Right lobe of liver (tissue), 6 donors: Measurements from ENCODE around the gene CEP20. TPM values are rescaled to one million over a fixed set of nuclear protein-coding genes. Genes with fewer than 3 reads are reported as not detected.
A peak's percentile ranks its signal among the peaks of the same experiment; 100 is the strongest.

ENCODE experiments used
- ATAC-seq, 4 donors: fragments of 200-7000 bp; cut with Tn5 transposase; one replicate each; pipeline ENCODE4 v1.9.1; 2020; ENCODE audit warnings: mild to moderate bottlenecking in 4 of 4, moderate library complexity in 4 of 4
- DNase-seq, 3 donors: peaks; one replicate each; pipeline ENCODE4 v3.0.0-alpha.2; 2020
- H3K27ac ChIP-seq, 3 donors: fragments of 200-600 bp; one replicate each; pipeline ENCODE4 v1.8.0; 2022
- H3K27me3 ChIP-seq, 2 donors: fragments of 200-600 bp; one replicate each; pipeline ENCODE4 v1.8.0; 2022
- H3K36me3 ChIP-seq, 4 donors: fragments of 200-600 bp; sonication (generic) in 1 of 4; one replicate each; pipeline versions ENCODE4 v1.5.1 to v1.8.0; 2017 to 2022; ENCODE audit warnings: control low read depth in 1 of 4
- H3K4me1 ChIP-seq, 4 donors: fragments of 200-600 bp; sonication (generic) in 1 of 4; one replicate each; pipeline versions ENCODE4 v1.5.1 to v1.8.0; 2017 to 2022; ENCODE audit warnings: control low read depth in 1 of 4
- H3K4me3 ChIP-seq, 3 donors: fragments of 200-600 bp; one replicate each; pipeline ENCODE4 v1.8.0; 2022
- H3K9me3 ChIP-seq, 4 donors: fragments of 200-600 bp; sonication (generic) in 1 of 4; one replicate each; pipeline versions ENCODE4 v1.5.1 to v1.8.0; 2017 to 2022; ENCODE audit warnings: control low read depth in 1 of 4
- CTCF ChIP-seq, 4 donors: fragments of 200-600 bp in 3 of 4; fragments of 450-650 bp in 1 of 4; IDR thresholded peaks; one replicate each; pipeline versions ENCODE4 v1.5.1 to v1.8.0; 2016 to 2022; ENCODE audit warnings: antibody characterized with exemption in 4 of 4, mild to moderate bottlenecking in 2 of 4
- POLR2A ChIP-seq: fragments of 450-650 bp; IDR thresholded peaks from one replicate; pipeline ENCODE4 v1.6.1; 2017; ENCODE audit warnings: antibody characterized with exemption, mild to moderate bottlenecking
- WGBS: methylation state at CpG from one replicate; pipeline ENCODE4 v1.1.6; 2018; ENCODE audit warnings: low coverage, low lambda C conversion rate; ENCODE audit not compliant: insufficient coverage; ENCODE audit errors: missing lambda C conversion rate; 5-methylcytosine and 5-hydroxymethylcytosine counted together
- intact Hi-C, 2 donors: fragments of 100-400 bp; cut with DNase I; formaldehyde crosslinking; loops; one replicate each; pipeline versions ENCODE4 v1.11.2 to v1.14.1; 2022
- total RNA-seq, 6 experiments: library from RNA; depleted of rRNA in 2 of 6; stranded (reverse); fragments of >200 nt in 2 of 6; fragmentation: NEBNext Ultra II Directional in 3 of 6; extraction: Animal tissue kit (Norgen Biotek cat#: 25700) in 3 of 6; gene quantifications; one replicate each; pipeline versions ENCODE4 v1.1.0 to v1.2.4, GENCODE V29; 2016 to 2023
- donor health status: DM: no; HTN: yes; CAD: no.
- donor health status: DM: no; HTN: no; CAD: no.
- donor health status: DM: no; HTN: no; CAD: no.
- donor health status: DM: no; HTN: yes; CAD: no.
- donor health status: DM: no; HTN: yes; CAD: no.

CEP20 gene
- total RNA-seq, 6 experiments from 2014 or later: 13.3 to 28.3 (median 18.3) TPM

GRCh38 chr16:15880434-15881308 is 7.7 kb downstream of the CEP20 start:
- H3K36me3 ChIP-seq: peaks cover 0 to 16% (median 2%) of the 10 kb centered on the region in 4 donors
- peaks cover 0 to 6% (median 0%) of the 10 kb centered on the region in 4 donors for H3K4me1 ChIP-seq
- TF ChIP-seq CTCF (IDR thresholded peaks at IDR 0.05): no peak
- TF ChIP-seq POLR2A: no peak
- no peak overlapping the region for H3K27ac ChIP-seq
- intact Hi-C loops: no loop called here
- no peaks in the 10 kb centered on the region for H3K9me3 ChIP-seq
- WGBS: 71% methylated on average over 3 of the region's 5 CpGs
- no peak for DNase-seq
- no peak overlapping the region for H3K4me3 ChIP-seq
- no peaks in the 10 kb centered on the region for H3K27me3 ChIP-seq
- ATAC-seq: no peak

- intact Hi-C loops: loop anchor here in 1 of 2 donors (10.0 kb wide), 1 partner anchor 245 kb away; no protein-coding TSS in a partner anchor
- WGBS: 95% methylated on average over 2 of the region's 2 CpGs
- H3K4me3 ChIP-seq: no peak overlapping the region
- H3K9me3 ChIP-seq: no peaks in the 10 kb centered on the region
- no peak for TF ChIP-seq CTCF (IDR thresholded peaks at IDR 0.05)
- TF ChIP-seq POLR2A: no peak
- DNase-seq: no peak
- H3K4me1 ChIP-seq: peaks cover 0 to 14% (median 0%) of the 10 kb centered on the region in 4 donors
- peak overlapping the region in 1 of 3 donors; percentile 18 for H3K27ac ChIP-seq
- peak in 1 of 4 donors; percentile 38 for ATAC-seq
- peaks cover 0 to 16% (median 2%) of the 10 kb centered on the region in 4 donors for H3K36me3 ChIP-seq
- no peaks in the 10 kb centered on the region for H3K27me3 ChIP-seq
Observed at GRCh38 chr16:15879255-15879811, 9.1 kb downstream of the CEP20 start.

GRCh38 chr16:15876503-15876902 is 11.9 kb downstream of the CEP20 start:
- 81% methylated on average over 2 of the region's 5 CpGs for WGBS
- TF ChIP-seq POLR2A: no peak
- TF ChIP-seq CTCF (IDR thresholded peaks at IDR 0.05): no peak
- Histone ChIP-seq H3K4me1 (peaks cover 0 to 24% (median 0%) of the 10 kb centered on the region in 4 donors), H3K27me3 (no peaks in the 10 kb centered on the region), H3K9me3 (no peaks in the 10 kb centered on the region), H3K27ac (no peak overlapping the region), H3K4me3 (no peak overlapping the region), H3K36me3 (peaks cover 0 to 6% (median 3%) of the 10 kb centered on the region in 4 donors)
- ATAC-seq (no peak), DNase-seq (no peak)
- intact Hi-C loops: loop anchor here in 1 of 2 donors (10.0 kb wide), 1 partner anchor 248 kb away; no protein-coding TSS in a partner anchor

- 53% methylated on average over 7 of the region's 7 CpGs for whole genome bisulfite sequencing
Observed at GRCh38 chr16:15874745-15875314, 13.6 kb downstream of the CEP20 start.

More at GRCh38 chr16:15874745-15875314, 13.6 kb downstream of the CEP20 start:
- Histone ChIP-seq H3K27me3 (no peaks in the 10 kb centered on the region), H3K4me3 (no peak overlapping the region), H3K9me3 (no peaks in the 10 kb centered on the region), H3K4me1 (peaks cover 0 to 24% (median 0%) of the 10 kb centered on the region in 4 donors), H3K36me3 (peaks cover 0 to 13% (median 3%) of the 10 kb centered on the region in 4 donors), H3K27ac (no peak overlapping the region)
- TF ChIP-seq POLR2A (no peak), CTCF (IDR thresholded peaks at IDR 0.05) (peak; percentile 48 to 64 (median 56))
- peak; percentile 76 to 86 (median 80) for ATAC-seq
- DNase-seq: peak in 1 of 3 donors; percentile 30
- intact Hi-C loops: loop anchor here in 1 of 2 donors (10.0 kb wide), 1 partner anchor 250 kb away; no protein-coding TSS in a partner anchor
